Mesendoderm (in vitro differentiated cells): ENCODE measurements around the gene RIT2.

Experiments
- DNase-seq: peaks from one replicate; pipeline ENCODE4 v3.0.0; 2013
- H2AK5ac ChIP-seq: 2 replicates; pipeline ENCODE4 v1.6.1; 2013; ENCODE audit warnings: low read length, inconsistent platforms
- H2BK120ac ChIP-seq: 2 replicates; pipeline ENCODE4 v1.6.1; 2013; ENCODE audit warnings: low read depth, mild to moderate bottlenecking, low read length, moderate library complexity, mixed read lengths
- H2BK15ac ChIP-seq: replicated peaks from 2 replicates; pipeline ENCODE4 v1.6.1; 2013; ENCODE audit warnings: low read depth, mild to moderate bottlenecking, moderate library complexity
- H2BK5ac ChIP-seq: 2 replicates; pipeline ENCODE4 v1.6.1; 2013; ENCODE audit warnings: low read length, inconsistent platforms
- H3K18ac ChIP-seq: 2 replicates; pipeline ENCODE4 v1.6.1; 2013; ENCODE audit warnings: mild to moderate bottlenecking, low read length, mixed read lengths
- H3K23ac ChIP-seq: one replicate; pipeline ENCODE4 v1.6.1; 2013; ENCODE audit warnings: low read length
- H3K27ac ChIP-seq: 2 replicates; pipeline ENCODE4 v1.5.1; 2013; ENCODE audit warnings: low read depth, mild to moderate bottlenecking, inconsistent platforms, low read length, moderate library complexity
- H3K27me3 ChIP-seq: 2 replicates; pipeline ENCODE4 v1.6.1; 2013; ENCODE audit warnings: low read length, control low read depth, mild to moderate bottlenecking, inconsistent platforms; ENCODE audit not compliant: insufficient read depth, poor library complexity
- H3K36me3 ChIP-seq: 2 replicates; pipeline ENCODE4 v1.6.1; 2013; ENCODE audit warnings: low read length, inconsistent platforms; ENCODE audit not compliant: control insufficient read depth, insufficient read depth
- H3K4ac ChIP-seq: one replicate; pipeline ENCODE4 v1.6.1; 2013; ENCODE audit warnings: low read depth, mild to moderate bottlenecking, low read length, moderate library complexity
- H3K4me1 ChIP-seq: 2 replicates; pipeline ENCODE4 v1.6.1; 2013; ENCODE audit warnings: low read depth, low read length, inconsistent platforms; ENCODE audit not compliant: control insufficient read depth
- H3K4me2 ChIP-seq: 2 replicates; pipeline ENCODE4 v1.6.1; 2013; ENCODE audit warnings: low read length
- H3K4me3 ChIP-seq: 2 replicates; pipeline ENCODE4 v1.5.1; 2013; ENCODE audit warnings: mild to moderate bottlenecking, low read length
- H3K56ac ChIP-seq: one replicate; pipeline ENCODE4 v1.6.1; 2013; ENCODE audit warnings: low read length
- H3K79me1 ChIP-seq: 2 replicates; pipeline ENCODE4 v1.6.1; 2013; ENCODE audit warnings: low read length, inconsistent platforms
- H3K79me2 ChIP-seq: 2 replicates; pipeline ENCODE4 v1.6.1; 2013; ENCODE audit warnings: mild to moderate bottlenecking, low read length; ENCODE audit not compliant: control insufficient read depth, insufficient read depth
- H3K9ac ChIP-seq: 2 replicates; pipeline ENCODE4 v1.6.1; 2013; ENCODE audit warnings: low read length, inconsistent platforms
- H4K5ac ChIP-seq: one replicate; pipeline ENCODE4 v1.6.1; 2013; ENCODE audit warnings: low read length
- H4K8ac ChIP-seq: one replicate; pipeline ENCODE4 v1.6.1; 2013; ENCODE audit warnings: low read depth, mild to moderate bottlenecking, control low read depth, low read length, moderate library complexity
- WGBS: extraction: QIAGEN DNeasy Blood & Tissue Kit; methylation state at CpG from one replicate; pipeline ENCODE4 v1.1.7; 2013; ENCODE audit warnings: low lambda C conversion rate, missing lambda C conversion rate; ENCODE audit not compliant: insufficient coverage; ENCODE audit errors: extremely low coverage; 5-methylcytosine and 5-hydroxymethylcytosine counted together

Gene RIT2

GRCh38 chr18:43068781-43069180 lies 46.7 kb downstream of the RIT2 start:
- H3K4me3 ChIP-seq: no peak overlapping the region
- no peak overlapping the region for H3K9ac ChIP-seq
- H3K23ac ChIP-seq: no peak overlapping the region
- H3K4me1 ChIP-seq: no peaks in the 10 kb centered on the region
- no peak overlapping the region for H4K8ac ChIP-seq
- H3K36me3 ChIP-seq: no peaks in the 10 kb centered on the region
- H3K79me2 ChIP-seq: no peaks in the 10 kb centered on the region
- H3K18ac ChIP-seq: no peak overlapping the region
- H3K79me1 ChIP-seq: no peaks in the 10 kb centered on the region
- no peak overlapping the region for H2BK15ac ChIP-seq
- WGBS: no CpG with 5 or more reads among the region's 4 CpGs
- no peak overlapping the region for H4K5ac ChIP-seq
- peak overlapping the region; percentile 16 for H3K4ac ChIP-seq
- H3K27me3 ChIP-seq: no peaks in the 10 kb centered on the region
- no peak overlapping the region for H2AK5ac ChIP-seq
- no peak overlapping the region for H2BK120ac ChIP-seq
- H3K27ac ChIP-seq: no peak overlapping the region
- DNase-seq: no peak
- H3K4me2 ChIP-seq: no peak overlapping the region
- no peak overlapping the region for H2BK5ac ChIP-seq
- no peak overlapping the region for H3K56ac ChIP-seq

GRCh38 chr18:43067570-43067969 lies 47.9 kb downstream of the RIT2 start:
- H4K5ac ChIP-seq: no peak overlapping the region
- no peaks in the 10 kb centered on the region for H3K79me1 ChIP-seq
- H3K36me3 ChIP-seq: no peaks in the 10 kb centered on the region
- H3K18ac ChIP-seq: no peak overlapping the region
- no peaks in the 10 kb centered on the region for H3K79me2 ChIP-seq
- no peak overlapping the region for H3K27ac ChIP-seq
- no peak overlapping the region for H3K23ac ChIP-seq
- H3K4me3 ChIP-seq: no peak overlapping the region
- no peaks in the 10 kb centered on the region for H3K27me3 ChIP-seq
- no peaks in the 10 kb centered on the region for H3K4me1 ChIP-seq
- H3K56ac ChIP-seq: peak overlapping the region; percentile 5
- H3K4me2 ChIP-seq: no peak overlapping the region
- peak; percentile 64 for DNase-seq
- no peak overlapping the region for H2BK15ac ChIP-seq
- peak overlapping the region; percentile 35 for H2BK120ac ChIP-seq
- H3K4ac ChIP-seq: no peak overlapping the region
- no CpG with 5 or more reads among the region's 1 CpG for WGBS
- no peak overlapping the region for H2BK5ac ChIP-seq
- no peak overlapping the region for H4K8ac ChIP-seq
- no peak overlapping the region for H3K9ac ChIP-seq
- no peak overlapping the region for H2AK5ac ChIP-seq

- Histone ChIP-seq H2BK120ac (no peak overlapping the region), H3K79me2 (no peaks in the 10 kb centered on the region), H3K79me1 (no peaks in the 10 kb centered on the region), H3K9ac (no peak overlapping the region), H4K8ac (no peak overlapping the region), H4K5ac (no peak overlapping the region), H3K27me3 (no peaks in the 10 kb centered on the region), H2BK5ac (no peak overlapping the region), H2AK5ac (no peak overlapping the region), H2BK15ac (no peak overlapping the region), H3K18ac (no peak overlapping the region), H3K56ac (no peak overlapping the region), H3K4ac (no peak overlapping the region), H3K4me1 (no peaks in the 10 kb centered on the region), H3K4me3 (no peak overlapping the region), H3K23ac (no peak overlapping the region), H3K36me3 (no peaks in the 10 kb centered on the region), H3K4me2 (no peak overlapping the region), H3K27ac (no peak overlapping the region)
- no peak for DNase-seq
- WGBS: no CpG with 5 or more reads among the region's 6 CpGs
Measured at GRCh38 chr18:43061816-43062215, 53.7 kb downstream of the RIT2 start.

- Histone ChIP-seq H3K23ac (no peak overlapping the region), H3K56ac (no peak overlapping the region), H2BK5ac (no peak overlapping the region), H3K79me1 (no peaks in the 10 kb centered on the region), H4K8ac (no peak overlapping the region), H2BK120ac (no peak overlapping the region), H4K5ac (no peak overlapping the region), H3K9ac (no peak overlapping the region), H3K4me3 (no peak overlapping the region), H2AK5ac (no peak overlapping the region), H3K18ac (no peak overlapping the region), H3K27me3 (no peaks in the 10 kb centered on the region), H3K4me2 (no peak overlapping the region), H3K4ac (no peak overlapping the region), H2BK15ac (no peak overlapping the region), H3K4me1 (no peaks in the 10 kb centered on the region), H3K27ac (no peak overlapping the region), H3K79me2 (no peaks in the 10 kb centered on the region), H3K36me3 (no peaks in the 10 kb centered on the region)
- DNase-seq: no peak
- no CpG with 5 or more reads among the region's 4 CpGs for WGBS
Measured at GRCh38 chr18:43061318-43061717, 54.2 kb downstream of the RIT2 start.

GRCh38 chr18:43060020-43060419 lies 55.5 kb downstream of the RIT2 start:
- no peak overlapping the region for H3K27ac ChIP-seq
- no peak overlapping the region for H3K9ac ChIP-seq
- H3K4me1 ChIP-seq: no peaks in the 10 kb centered on the region
- no peak overlapping the region for H4K8ac ChIP-seq
- no peaks in the 10 kb centered on the region for H3K27me3 ChIP-seq
- H3K23ac ChIP-seq: no peak overlapping the region
- no peak overlapping the region for H3K4me3 ChIP-seq
- H3K79me2 ChIP-seq: no peaks in the 10 kb centered on the region
- H3K4ac ChIP-seq: no peak overlapping the region
- DNase-seq: no peak
- no CpG with 5 or more reads among the region's 1 CpG for WGBS
- no peak overlapping the region for H2BK120ac ChIP-seq
- H4K5ac ChIP-seq: no peak overlapping the region
- no peak overlapping the region for H3K18ac ChIP-seq
- no peak overlapping the region for H2BK15ac ChIP-seq
- H3K56ac ChIP-seq: no peak overlapping the region
- H3K36me3 ChIP-seq: no peaks in the 10 kb centered on the region
- no peak overlapping the region for H2AK5ac ChIP-seq
- no peak overlapping the region for H2BK5ac ChIP-seq
- H3K79me1 ChIP-seq: no peaks in the 10 kb centered on the region
- H3K4me2 ChIP-seq: no peak overlapping the region

- Histone ChIP-seq H2BK120ac (no peak overlapping the region), H2AK5ac (no peak overlapping the region), H3K4me2 (no peak overlapping the region), H2BK15ac (no peak overlapping the region), H3K27ac (no peak overlapping the region), H3K4me1 (no peaks in the 10 kb centered on the region), H3K79me2 (no peaks in the 10 kb centered on the region), H3K18ac (no peak overlapping the region), H3K4me3 (no peak overlapping the region), H2BK5ac (no peak overlapping the region), H3K56ac (no peak overlapping the region), H4K8ac (no peak overlapping the region), H4K5ac (no peak overlapping the region), H3K23ac (no peak overlapping the region), H3K9ac (no peak overlapping the region), H3K27me3 (no peaks in the 10 kb centered on the region), H3K79me1 (no peaks in the 10 kb centered on the region), H3K4ac (no peak overlapping the region), H3K36me3 (no peaks in the 10 kb centered on the region)
- DNase-seq: no peak
- WGBS: no CpG with 5 or more reads among the region's 7 CpGs
Measured at GRCh38 chr18:43054815-43055519, 60.5 kb downstream of the RIT2 start.
